Activated CD4-positive, CD25-positive, alpha-beta regulatory T cell (primary cell): ENCODE results near the gene PTPRD.

Source experiments
- DNase-seq, 4 experiments: peaks; one replicate each; lab custom pipeline; 2025; lab: John Stamatoyannopoulos, UW

PTPRD gene

GRCh38 chr9:10268531-10269485 is 344.0 kb downstream of the PTPRD start:
- DNase-seq: no peak

DNA sequence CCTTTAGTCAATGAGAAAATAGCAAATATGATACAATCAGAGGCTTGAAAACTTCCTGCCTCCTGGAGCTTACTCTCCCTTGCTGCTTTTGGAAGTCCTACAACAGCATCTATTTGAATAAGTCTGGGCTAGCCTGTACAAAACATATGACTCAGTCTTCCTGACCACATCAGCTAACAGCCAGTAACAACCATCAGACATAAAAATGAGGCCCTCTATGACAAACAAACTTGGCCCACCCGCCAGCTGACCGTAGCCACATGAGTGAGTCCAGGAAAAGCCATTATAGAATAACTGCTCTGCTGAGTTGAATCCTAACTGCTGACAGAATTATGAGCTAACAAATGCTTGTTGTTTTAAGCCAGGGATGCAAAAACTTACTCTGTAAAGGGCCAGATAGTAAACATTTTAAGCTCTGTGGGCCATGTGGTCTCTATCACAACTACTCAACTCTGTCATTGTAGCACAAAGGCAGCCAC is 347.6 kb downstream of the PTPRD start:
- no peak for DNase-seq

GRCh38 chr9:10260501-10260900 is 352.3 kb downstream of the PTPRD start:
- no peak for DNase-seq

DNA sequence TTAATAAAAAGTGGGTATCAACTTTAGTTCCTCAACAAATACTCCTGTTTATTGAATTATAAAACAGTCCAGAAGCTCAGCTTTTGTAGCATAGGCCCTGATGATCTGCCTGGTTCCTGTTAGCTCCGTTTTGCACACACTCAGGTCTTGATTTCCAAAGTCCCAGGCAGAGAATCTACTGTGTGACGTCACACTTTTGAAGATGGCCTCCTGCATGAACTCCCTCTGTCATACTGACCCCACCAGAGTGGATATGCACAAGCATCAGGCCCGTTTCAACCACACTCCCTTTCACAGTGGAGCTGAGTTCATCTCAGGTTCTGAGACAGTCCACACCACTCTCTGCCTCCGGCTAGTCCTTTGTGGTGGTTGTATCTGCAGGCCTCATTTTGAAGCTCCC is 353.1 kb downstream of the PTPRD start:
- no peak for DNase-seq

DNA sequence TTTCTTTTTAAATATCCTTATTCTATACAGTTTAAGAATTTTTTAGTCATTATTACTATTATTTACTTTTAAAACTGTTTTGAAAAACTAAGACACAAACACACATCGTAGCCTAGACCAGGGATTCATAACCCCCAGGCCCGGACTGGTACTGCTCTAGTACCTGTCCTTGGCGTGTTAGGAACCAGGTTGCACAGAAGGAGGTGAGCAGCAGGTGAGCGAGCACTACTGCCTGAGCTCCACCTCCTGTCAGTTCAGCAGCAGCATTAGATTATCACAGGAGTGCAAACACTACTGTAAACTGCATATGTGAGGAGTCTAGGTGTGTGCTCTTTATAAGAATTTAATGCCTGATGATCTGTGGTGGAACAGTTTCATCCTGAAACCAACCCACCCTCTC is 357.0 kb downstream of the PTPRD start:
- DNase-seq: no peak

- DNase-seq: no peak
These were observed 358.5 kb downstream of the PTPRD start for GRCh38 chr9:10254338-10254737.

GRCh38 chr9:10253341-10253740 is 359.5 kb downstream of the PTPRD start:
- no peak for DNase-seq

DNA sequence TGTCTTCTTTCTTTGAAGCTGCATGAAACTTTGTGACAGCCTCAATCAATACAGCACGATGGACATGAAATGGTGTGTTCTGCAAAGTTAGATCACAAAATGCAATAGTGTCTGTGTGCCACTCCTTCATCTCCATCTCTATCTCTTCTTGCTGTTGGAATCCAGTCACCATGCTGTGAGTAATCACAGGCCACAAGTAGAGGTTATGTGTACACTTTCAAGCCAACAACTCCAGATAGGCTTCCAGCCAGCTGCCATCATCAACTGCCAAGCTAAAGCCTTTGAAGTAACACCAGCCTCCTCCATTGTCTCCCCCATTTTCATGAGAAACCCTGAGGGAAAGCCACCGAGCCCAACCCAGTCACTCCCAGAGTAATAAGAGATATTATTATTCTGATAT is 360.6 kb downstream of the PTPRD start:
- DNase-seq: no peak

GRCh38 chr9:10251490-10251889 is 361.3 kb downstream of the PTPRD start:
- no peak for DNase-seq

DNA sequence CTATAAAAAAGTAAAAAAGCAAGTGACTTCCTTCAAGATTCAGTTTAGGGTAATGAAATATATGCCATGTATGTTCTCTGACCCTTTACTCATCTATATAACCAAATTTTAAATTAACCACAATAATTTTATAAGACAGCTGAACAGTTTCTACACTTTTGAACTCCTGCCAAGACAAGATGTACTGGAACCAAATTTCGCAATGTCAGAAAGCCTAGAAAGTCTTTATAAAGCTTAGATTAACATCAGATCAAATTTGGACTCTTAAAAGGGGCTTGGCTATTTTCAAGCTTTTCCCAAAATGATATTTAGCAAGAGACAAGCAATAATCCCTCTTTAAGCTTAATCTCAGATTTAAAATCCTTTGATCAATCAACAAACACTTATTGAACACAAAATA is 362.6 kb downstream of the PTPRD start:
- no peak for DNase-seq

- no peak for DNase-seq
These were observed 363.9 kb downstream of the PTPRD start for GRCh38 chr9:10248890-10249289.

GRCh38 chr9:10242255-10242654 is 370.5 kb downstream of the PTPRD start:
- DNase-seq: no peak

- DNase-seq: no peak
These were observed 374.7 kb downstream of the PTPRD start for GRCh38 chr9:10238087-10238486.

DNA sequence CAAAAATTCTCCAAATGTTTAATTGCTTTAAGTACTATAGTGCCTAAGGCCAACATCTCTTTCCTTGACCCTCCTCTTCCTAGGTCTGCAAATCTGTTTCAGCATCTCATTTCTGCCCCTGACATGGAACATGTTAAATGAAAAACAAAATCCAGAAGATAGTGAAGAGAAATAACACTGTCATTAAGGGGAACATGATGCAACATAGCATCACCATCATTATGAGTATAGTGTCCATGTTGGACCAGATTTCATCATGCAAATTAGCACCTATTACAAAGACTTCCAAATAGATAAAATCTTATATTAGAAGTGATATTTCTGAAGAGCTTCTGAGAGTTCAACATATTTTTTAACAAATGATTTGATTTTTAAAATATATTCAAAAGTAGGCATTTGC is 375.2 kb downstream of the PTPRD start:
- no peak for DNase-seq

GRCh38 chr9:10236161-10236560 is 376.6 kb downstream of the PTPRD start:
- DNase-seq: no peak

DNA sequence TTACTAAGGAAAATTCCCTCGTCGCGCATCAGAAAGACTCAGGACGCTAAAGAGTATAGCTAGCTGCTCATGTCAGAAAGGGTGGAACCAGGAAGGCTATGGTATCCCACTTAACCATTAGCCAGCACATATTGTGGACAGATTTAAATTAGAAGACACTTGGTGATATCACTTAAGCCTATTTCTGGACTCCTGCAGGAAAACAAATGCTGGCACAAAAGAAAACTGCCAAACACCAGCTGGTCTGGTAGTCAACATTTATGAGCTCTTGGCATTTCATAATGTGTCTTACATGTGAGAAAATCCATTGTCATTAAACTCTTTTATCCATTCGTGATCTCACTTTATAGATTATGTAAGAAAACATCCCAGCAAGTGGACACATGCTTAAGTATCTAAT is 377.4 kb downstream of the PTPRD start:
- DNase-seq: no peak

DNA sequence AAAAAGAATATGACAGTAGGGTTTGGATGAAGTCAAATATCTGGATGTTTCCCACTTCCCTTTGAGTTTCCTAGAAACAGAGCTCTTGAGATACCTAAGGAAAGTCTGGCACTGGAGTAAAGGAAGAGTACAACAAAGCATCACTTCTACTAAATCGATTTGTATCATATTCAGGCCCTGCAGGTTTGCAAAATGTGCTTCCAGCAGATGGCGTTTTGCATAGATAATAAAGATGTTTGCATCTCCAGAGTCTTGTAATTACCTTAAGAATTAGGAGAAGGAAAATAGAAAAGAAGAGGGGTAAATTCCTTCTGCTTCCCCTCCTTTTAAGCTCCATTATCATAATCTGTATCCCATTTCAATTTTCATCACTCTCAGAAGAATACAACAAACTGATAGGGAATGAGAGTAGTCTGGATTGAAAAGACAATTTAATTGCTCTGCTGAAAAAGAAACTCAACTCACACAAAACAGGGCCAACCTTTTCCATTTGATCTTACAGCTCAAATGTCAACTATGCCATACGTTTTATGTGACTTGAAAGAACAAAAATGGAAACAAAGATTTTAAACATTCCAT is 380.4 kb downstream of the PTPRD start:
- no peak for DNase-seq

GRCh38 chr9:10230512-10230911 is 382.3 kb downstream of the PTPRD start:
- no peak for DNase-seq

- no peak for DNase-seq
These were observed 384.7 kb downstream of the PTPRD start for GRCh38 chr9:10228082-10228481.

DNA sequence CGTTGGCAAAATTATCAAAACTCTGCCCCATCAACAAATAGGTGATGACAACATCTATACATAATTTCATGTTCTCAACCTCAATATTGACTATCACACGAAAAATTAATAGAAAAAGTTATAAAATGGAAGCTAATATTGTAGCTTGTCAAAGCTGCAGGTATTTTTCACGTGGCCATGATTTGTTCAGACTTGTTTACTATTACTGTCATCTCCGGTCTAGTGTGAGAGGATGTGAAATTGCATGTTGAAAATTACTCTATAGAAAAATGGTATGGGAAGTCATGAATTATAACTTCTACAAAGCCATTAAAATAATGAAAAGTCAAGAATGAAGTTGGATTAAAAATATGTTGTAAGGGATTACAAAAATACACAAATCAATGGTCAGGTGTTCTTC is 385.8 kb downstream of the PTPRD start:
- DNase-seq: no peak

DNA sequence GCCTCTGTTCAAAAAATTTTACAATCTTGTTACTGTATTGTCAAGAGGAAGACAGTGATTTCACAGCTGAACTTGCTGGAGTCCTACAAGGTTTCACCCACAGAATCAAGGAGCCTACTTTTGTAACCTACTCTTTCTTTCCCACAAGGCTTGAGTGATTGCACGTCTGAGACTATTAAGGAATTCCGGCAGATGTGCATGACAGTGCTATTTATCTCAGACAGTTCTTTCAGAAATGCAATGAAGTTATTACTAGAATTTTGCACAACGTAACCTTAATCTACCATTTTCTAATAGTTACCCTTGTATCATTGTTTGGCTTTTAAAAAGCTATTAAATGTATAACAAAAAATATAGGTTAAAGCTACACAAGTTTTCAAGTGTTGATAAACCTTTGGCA is 400.1 kb downstream of the PTPRD start:
- DNase-seq: no peak

GRCh38 chr9:10208691-10209069 is 404.1 kb downstream of the PTPRD start:
- no peak for DNase-seq

- DNase-seq: no peak
These were observed 408.5 kb downstream of the PTPRD start for GRCh38 chr9:10204276-10204675.

DNA sequence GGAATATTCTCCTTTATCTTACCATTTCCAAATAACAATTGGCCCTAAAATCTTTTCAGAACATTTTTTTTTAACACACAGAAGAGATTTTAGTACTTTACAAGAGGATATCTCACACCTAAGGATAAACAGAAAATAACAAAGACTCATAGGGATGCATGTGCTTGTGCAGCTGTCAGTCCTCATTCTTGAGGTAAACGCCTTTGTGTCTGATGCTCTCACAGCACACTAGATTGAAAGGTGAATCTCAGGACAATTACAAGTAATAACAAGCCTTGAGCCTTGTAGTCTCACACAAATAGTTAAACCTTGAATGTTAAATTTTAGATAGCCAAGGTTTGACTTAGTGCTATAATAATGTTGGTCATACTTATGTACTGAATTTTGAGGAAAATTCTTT is 439.2 kb downstream of the PTPRD start:
- no peak for DNase-seq
